PFSK-1 (cell line): ENCODE data around the gene BRINP2.

ENCODE experiments used
- SIN3A ChIP-seq: IDR thresholded peaks from 2 replicates; pipeline ENCODE4 v1.6.1; 2012; ENCODE audit warnings: mild to moderate bottlenecking, low read length, moderate library complexity, borderline replicate concordance; ENCODE audit not compliant: insufficient read depth
- TAF1 ChIP-seq: IDR thresholded peaks from 2 replicates; pipeline ENCODE4 v1.6.1; 2012; ENCODE audit warnings: low read length, control low read depth, borderline replicate concordance; ENCODE audit not compliant: insufficient read depth
- TF ChIP-seq, protein P1 (sequence below), 2 experiments: IDR thresholded peaks; 2 replicates each; pipeline versions ENCODE4 v1.6.1 to v1.8.0; 2011 to 2012; ENCODE audit warnings: low read depth in 2 of 2, low read length in 2 of 2, control low read depth in 1 of 2, inconsistent platforms in 1 of 2, mild to moderate bottlenecking in 1 of 2, moderate library complexity in 1 of 2; ENCODE audit not compliant: insufficient read depth in 1 of 2

DNA sequence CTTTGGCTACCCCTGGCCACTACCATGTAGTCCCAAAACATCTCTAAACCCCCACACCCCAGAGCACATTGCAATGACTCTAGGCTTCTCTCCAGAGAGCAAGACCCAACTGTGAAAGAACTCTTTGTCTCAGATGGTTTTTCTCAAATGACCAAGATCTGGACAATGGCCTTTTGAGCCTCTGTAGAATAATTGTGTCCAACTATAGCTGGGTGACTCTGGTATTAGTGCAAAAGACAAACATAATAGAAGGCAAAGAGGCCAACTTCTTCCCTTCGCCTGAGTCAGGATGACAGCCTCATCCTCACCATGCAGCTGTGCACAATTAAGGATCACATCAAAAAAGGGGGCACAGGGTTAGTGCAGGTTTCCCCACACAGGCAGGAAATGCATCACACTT, 139.6 kb downstream of the BRINP2 start:
- no peak for TF ChIP-seq SIN3A
- TF ChIP-seq TAF1: no peak
- TF ChIP-seq, protein P1, sequence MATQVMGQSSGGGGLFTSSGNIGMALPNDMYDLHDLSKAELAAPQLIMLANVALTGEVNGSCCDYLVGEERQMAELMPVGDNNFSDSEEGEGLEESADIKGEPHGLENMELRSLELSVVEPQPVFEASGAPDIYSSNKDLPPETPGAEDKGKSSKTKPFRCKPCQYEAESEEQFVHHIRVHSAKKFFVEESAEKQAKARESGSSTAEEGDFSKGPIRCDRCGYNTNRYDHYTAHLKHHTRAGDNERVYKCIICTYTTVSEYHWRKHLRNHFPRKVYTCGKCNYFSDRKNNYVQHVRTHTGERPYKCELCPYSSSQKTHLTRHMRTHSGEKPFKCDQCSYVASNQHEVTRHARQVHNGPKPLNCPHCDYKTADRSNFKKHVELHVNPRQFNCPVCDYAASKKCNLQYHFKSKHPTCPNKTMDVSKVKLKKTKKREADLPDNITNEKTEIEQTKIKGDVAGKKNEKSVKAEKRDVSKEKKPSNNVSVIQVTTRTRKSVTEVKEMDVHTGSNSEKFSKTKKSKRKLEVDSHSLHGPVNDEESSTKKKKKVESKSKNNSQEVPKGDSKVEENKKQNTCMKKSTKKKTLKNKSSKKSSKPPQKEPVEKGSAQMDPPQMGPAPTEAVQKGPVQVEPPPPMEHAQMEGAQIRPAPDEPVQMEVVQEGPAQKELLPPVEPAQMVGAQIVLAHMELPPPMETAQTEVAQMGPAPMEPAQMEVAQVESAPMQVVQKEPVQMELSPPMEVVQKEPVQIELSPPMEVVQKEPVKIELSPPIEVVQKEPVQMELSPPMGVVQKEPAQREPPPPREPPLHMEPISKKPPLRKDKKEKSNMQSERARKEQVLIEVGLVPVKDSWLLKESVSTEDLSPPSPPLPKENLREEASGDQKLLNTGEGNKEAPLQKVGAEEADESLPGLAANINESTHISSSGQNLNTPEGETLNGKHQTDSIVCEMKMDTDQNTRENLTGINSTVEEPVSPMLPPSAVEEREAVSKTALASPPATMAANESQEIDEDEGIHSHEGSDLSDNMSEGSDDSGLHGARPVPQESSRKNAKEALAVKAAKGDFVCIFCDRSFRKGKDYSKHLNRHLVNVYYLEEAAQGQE (IDR thresholded peaks at IDR 0.05; ENCODE audit: insufficient read depth in 1 of 2, low read depth in 2 of 2, low read length in 2 of 2): no peak
